ENCODE measurements around the gene SLC7A8.

The SLC7A8 gene

GRCh38 chr14:23195552-23196101, 12.2 kb upstream of the SLC7A8 start:
- DNase-seq (ENCODE audit: extremely low read depth, low read depth): no peak
- H3K4me3 ChIP-seq (replicated peaks; ENCODE audit: low read depth, low read length): no peak overlapping the region
- TF ChIP-seq, protein P1, sequence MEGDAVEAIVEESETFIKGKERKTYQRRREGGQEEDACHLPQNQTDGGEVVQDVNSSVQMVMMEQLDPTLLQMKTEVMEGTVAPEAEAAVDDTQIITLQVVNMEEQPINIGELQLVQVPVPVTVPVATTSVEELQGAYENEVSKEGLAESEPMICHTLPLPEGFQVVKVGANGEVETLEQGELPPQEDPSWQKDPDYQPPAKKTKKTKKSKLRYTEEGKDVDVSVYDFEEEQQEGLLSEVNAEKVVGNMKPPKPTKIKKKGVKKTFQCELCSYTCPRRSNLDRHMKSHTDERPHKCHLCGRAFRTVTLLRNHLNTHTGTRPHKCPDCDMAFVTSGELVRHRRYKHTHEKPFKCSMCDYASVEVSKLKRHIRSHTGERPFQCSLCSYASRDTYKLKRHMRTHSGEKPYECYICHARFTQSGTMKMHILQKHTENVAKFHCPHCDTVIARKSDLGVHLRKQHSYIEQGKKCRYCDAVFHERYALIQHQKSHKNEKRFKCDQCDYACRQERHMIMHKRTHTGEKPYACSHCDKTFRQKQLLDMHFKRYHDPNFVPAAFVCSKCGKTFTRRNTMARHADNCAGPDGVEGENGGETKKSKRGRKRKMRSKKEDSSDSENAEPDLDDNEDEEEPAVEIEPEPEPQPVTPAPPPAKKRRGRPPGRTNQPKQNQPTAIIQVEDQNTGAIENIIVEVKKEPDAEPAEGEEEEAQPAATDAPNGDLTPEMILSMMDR (IDR thresholded peaks at IDR 0.05; ENCODE audit: low read depth, low read length, missing control alignments): no peak

GRCh38 chr14:23193432-23193831, 10.0 kb upstream of the SLC7A8 start:
- TF ChIP-seq, protein P1 (IDR thresholded peaks at IDR 0.05; ENCODE audit: low read depth, low read length, missing control alignments): no peak
- no peak overlapping the region for H3K4me3 ChIP-seq (replicated peaks; ENCODE audit: low read depth, low read length)
- DNase-seq (ENCODE audit: extremely low read depth, low read depth): no peak

- TF ChIP-seq, protein P1 (IDR thresholded peaks at IDR 0.05; ENCODE audit: low read depth, low read length, missing control alignments): no peak
- no peak overlapping the region for H3K4me3 ChIP-seq (replicated peaks; ENCODE audit: low read depth, low read length)
- no peak for DNase-seq (ENCODE audit: extremely low read depth, low read depth)
Observed at GRCh38 chr14:23187925-23188324, 4.5 kb upstream of the SLC7A8 start.

- TF ChIP-seq, protein P1 (IDR thresholded peaks at IDR 0.05; ENCODE audit: low read depth, low read length, missing control alignments): peak; percentile 76
- DNase-seq (ENCODE audit: extremely low read depth, low read depth): no peak
- no peak overlapping the region for H3K4me3 ChIP-seq (replicated peaks; ENCODE audit: low read depth, low read length)
Observed at GRCh38 chr14:23186913-23187654, 3.6 kb upstream of the SLC7A8 start.

DNA sequence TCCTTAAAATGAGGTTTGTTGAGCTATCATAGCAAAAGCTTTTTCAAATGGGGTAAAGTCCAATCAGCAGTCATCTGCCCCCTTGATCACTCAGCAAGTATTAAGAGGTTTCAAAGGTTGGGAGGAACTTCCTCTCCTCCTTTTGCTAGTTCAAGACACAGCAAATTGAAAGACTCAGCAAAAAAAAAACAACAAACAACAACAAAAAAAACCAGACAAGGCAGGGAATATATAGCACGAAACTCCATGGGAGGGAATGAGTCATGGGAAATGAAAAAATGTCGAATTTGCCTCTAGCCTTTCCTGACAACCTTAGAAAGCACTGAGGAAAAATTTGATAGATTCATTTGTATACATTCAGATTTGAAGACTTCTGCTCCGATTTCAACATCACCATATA, 1.6 kb upstream of the SLC7A8 start:
- no peak for DNase-seq (ENCODE audit: extremely low read depth, low read depth)
- TF ChIP-seq, protein P1 (IDR thresholded peaks at IDR 0.05; ENCODE audit: low read depth, low read length, missing control alignments): no peak
- H3K4me3 ChIP-seq (replicated peaks; ENCODE audit: low read depth, low read length): no peak overlapping the region

DNA sequence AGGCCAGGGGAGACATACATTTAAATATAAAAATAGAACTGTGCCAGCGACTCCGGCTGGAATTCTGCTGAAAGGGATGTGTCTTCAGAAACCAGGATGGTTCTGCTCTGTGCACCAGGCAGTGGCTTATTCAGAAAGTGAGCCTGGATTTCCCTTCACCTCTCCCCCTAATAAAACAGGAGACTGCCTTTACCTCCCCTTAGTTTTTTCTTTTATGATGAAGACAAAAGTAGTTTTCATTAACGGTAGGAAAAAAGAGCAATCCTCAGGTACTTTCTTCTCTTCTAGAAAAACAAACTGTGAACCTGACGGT, 346 bp downstream of the SLC7A8 start:
- no peak for DNase-seq (ENCODE audit: extremely low read depth, low read depth)
- peak overlapping the region; percentile 45 for H3K4me3 ChIP-seq (replicated peaks; ENCODE audit: low read depth, low read length)
- TF ChIP-seq, protein P1 (IDR thresholded peaks at IDR 0.05; ENCODE audit: low read depth, low read length, missing control alignments): no peak
